Measurements from ENCODE around the gene LYAR.

Gene LYAR

GRCh38 chr4:4225915-4226605 lies 63.9 kb downstream of the LYAR start:
- no peak overlapping the region for H3K4me3 ChIP-seq (ENCODE audit: low read length, poor library complexity, severe bottlenecking)
- no peaks in the 10 kb centered on the region for H3K9me2 ChIP-seq (replicated peaks; ENCODE audit: low read depth, low read length)
- H3K27me3 ChIP-seq (ENCODE audit: insufficient read depth, low read length, poor library complexity, severe bottlenecking) = no peaks in the 10 kb centered on the region
- no peaks in the 10 kb centered on the region for H3K4me1 ChIP-seq (ENCODE audit: insufficient read depth, low read length, poor library complexity, severe bottlenecking)
- H2AFZ ChIP-seq (ENCODE audit: low read length) = no peak overlapping the region
- no peaks in the 10 kb centered on the region for H3F3A ChIP-seq (ENCODE audit: low read depth)
- TF ChIP-seq CTCF (conservative IDR thresholded peaks at IDR 0.05; ENCODE audit: low read length) (no peak), EZH2phosphoT487 (IDR thresholded peaks at IDR 0.05; ENCODE audit: borderline replicate concordance) (no peak)
- no peaks in the 10 kb centered on the region for H3K79me2 ChIP-seq (ENCODE audit: insufficient read depth, low read length)
- no peaks in the 10 kb centered on the region for H4K20me1 ChIP-seq (ENCODE audit: insufficient read depth, low read length, poor library complexity, severe bottlenecking)
- no peak overlapping the region for H3K9ac ChIP-seq (ENCODE audit: low read depth, low read length, poor library complexity, severe bottlenecking)
- no peak overlapping the region for H3K4me2 ChIP-seq (ENCODE audit: low read depth, low read length, poor library complexity, severe bottlenecking)
- no peaks in the 10 kb centered on the region for H3K9me3 ChIP-seq (ENCODE audit: insufficient read depth, low read depth, low read length)
- H3K36me3 ChIP-seq (ENCODE audit: insufficient read depth, low read length) = no peaks in the 10 kb centered on the region
